ENCODE results near the gene MAP3K14. TPM values are rescaled to one million over a fixed set of nuclear protein-coding genes. Genes with fewer than 3 reads are reported as not detected.
A peak's percentile ranks its signal among the peaks of the same experiment; 100 is the strongest.

Gene MAP3K14
- total and polyA plus RNA-seq, 8 donors = 6.1 to 16.4 (median 8.1) TPM

DNA sequence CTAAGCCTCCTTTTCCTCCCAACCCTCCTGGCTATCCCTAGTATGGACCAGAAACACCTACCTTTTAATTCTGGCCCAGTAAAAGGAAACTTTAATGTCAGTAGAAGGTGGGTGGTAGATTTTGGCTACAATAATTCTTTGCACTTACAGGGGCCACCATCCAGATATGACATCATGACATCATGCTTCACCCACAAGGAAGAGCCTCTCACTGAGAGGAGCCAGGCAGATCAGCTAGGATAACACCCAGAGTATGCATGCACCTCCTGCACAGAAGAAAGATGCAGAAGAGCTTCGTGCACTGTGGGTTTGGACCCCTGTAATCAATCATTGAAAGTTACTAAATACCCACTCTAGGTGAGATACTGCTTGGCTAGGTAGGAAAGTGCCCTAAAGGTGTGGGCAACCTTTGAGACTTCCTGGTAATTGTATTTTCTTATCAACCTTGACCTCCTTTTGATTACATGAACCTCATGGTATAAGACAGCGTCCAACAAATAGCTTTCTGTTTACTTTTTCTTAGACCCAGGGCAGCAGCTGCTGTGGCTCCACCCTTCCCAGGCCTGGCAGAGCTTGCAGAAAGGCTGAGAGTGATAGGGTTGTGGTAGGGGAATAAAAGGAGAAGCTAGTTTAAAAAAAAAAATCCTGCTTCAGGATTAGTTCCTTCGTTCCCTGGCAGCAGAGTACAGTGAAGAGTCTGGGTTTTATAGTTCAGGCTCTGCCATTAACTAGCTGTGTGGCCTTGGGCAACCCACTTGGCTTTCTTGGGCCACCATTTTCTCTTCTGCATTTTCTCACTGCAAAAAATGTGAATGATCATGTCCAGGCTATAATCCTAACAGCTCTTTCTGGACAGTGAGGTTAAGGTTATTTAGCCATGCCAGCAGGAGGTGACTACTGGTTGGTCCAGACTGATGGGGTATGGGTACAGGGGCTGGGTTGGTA is 6.2 kb downstream of the MAP3K14 start:
- intact Hi-C loops (cut with DNase I) = no loop called here
- FAIRE-seq (no peak), DNase-seq (peak in 5 of 6 donors; percentile 80 to 90 (median 86)), ATAC-seq (peak; percentile 77 to 82 (median 78))
- no peaks in the 10 kb centered on the region for H3K9me3 ChIP-seq
- peak overlapping the region in 1 of 4 donors; percentile 32 for H3K4me3 ChIP-seq
- peak overlapping the region; percentile 74 to 95 (median 87) for H3K27ac ChIP-seq
- 1 to 7% methylated on average over 3 of the region's 3 CpGs for WGBS, 2 donors
- H3K36me3 ChIP-seq = no peaks in the 10 kb centered on the region
- peaks cover 80 to 94% (median 84%) of the 10 kb centered on the region in 3 donors for H3K4me1 ChIP-seq
- TF ChIP-seq, protein P1, sequence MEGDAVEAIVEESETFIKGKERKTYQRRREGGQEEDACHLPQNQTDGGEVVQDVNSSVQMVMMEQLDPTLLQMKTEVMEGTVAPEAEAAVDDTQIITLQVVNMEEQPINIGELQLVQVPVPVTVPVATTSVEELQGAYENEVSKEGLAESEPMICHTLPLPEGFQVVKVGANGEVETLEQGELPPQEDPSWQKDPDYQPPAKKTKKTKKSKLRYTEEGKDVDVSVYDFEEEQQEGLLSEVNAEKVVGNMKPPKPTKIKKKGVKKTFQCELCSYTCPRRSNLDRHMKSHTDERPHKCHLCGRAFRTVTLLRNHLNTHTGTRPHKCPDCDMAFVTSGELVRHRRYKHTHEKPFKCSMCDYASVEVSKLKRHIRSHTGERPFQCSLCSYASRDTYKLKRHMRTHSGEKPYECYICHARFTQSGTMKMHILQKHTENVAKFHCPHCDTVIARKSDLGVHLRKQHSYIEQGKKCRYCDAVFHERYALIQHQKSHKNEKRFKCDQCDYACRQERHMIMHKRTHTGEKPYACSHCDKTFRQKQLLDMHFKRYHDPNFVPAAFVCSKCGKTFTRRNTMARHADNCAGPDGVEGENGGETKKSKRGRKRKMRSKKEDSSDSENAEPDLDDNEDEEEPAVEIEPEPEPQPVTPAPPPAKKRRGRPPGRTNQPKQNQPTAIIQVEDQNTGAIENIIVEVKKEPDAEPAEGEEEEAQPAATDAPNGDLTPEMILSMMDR (IDR thresholded peaks at IDR 0.05) = no peak
- no peaks in the 10 kb centered on the region for H3K27me3 ChIP-seq

DNA sequence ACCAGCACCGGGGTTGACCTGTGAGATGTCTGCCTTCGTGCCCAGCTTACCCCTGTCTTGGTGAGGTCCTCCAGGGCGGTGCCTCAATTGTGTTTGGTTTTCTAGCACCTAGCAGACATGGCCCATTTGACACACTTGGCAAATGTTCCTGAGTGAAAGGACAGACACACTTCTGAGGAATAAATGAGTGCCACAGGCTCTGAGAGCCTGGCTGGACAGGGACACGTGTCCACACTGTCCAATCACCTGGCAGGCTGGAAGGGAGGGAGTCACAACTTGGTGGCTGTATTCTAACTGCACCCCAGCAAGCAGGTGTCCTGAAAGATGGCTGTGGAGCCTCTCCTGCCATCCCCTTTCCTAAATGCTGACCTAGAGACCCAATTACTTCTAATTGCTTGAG is 7.4 kb downstream of the MAP3K14 start:
- intact Hi-C loops (cut with DNase I) = no loop called here
- TF ChIP-seq, protein P1 (IDR thresholded peaks at IDR 0.05) = no peak
- FAIRE-seq (no peak), ATAC-seq (no peak), DNase-seq (no peak)
- no peaks in the 10 kb centered on the region for H3K9me3 ChIP-seq
- H3K36me3 ChIP-seq = no peaks in the 10 kb centered on the region
- no peaks in the 10 kb centered on the region for H3K27me3 ChIP-seq
- H3K27ac ChIP-seq = peak overlapping the region in 2 of 4 donors; percentile 95
- 79 to 80% methylated on average over 4 of the region's 4 CpGs for WGBS, 2 donors
- H3K4me3 ChIP-seq = no peak overlapping the region
- H3K4me1 ChIP-seq = peaks cover 79 to 82% (median 79%) of the 10 kb centered on the region in 3 donors

DNA sequence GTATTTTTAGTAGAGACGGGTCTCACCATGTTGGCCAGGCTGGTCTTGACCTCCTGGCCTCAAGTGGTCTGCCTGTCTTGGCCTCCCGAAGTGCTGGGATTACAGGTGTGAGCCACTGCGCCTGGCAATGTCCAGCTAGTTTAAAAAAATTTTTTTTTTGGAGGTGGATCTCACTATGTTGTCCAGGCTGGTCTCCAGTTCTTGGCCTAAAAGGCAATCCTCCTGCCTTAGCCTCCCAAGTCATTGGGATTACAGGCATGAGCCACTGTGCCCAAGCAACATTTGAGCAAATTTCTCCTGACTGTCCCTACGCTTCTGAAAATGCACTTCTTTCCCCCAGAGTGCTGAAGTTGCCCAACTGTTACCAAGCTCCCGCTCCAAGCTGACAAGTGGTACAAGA is 8.0 kb downstream of the MAP3K14 start:
- FAIRE-seq = no peak

DNA sequence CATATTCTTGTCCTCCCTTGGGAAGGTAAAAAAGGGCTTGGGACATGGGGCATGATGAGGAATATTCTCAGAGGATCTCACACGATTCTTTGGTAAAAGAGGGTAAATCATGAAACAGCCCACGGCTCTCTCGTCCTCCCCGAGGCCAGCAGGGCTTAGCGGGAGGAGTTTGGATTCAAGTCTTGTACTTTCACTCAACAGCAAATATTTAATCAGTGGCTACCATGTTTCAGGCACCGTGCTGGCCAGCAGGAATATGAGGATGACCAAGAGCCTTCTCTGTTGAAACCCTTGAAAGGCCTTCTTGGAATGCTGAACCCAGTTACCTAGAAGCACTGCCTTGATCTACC is 8.8 kb downstream of the MAP3K14 start:
- WGBS, 2 donors = 32 to 34% methylated on average over 6 of the region's 6 CpGs
- FAIRE-seq (no peak), DNase-seq (no peak), ATAC-seq (no peak)
- H3K27ac ChIP-seq = peak overlapping the region; percentile 70 to 93 (median 84)
- no peaks in the 10 kb centered on the region for H3K36me3 ChIP-seq
- H3K4me3 ChIP-seq = no peak overlapping the region
- TF ChIP-seq, protein P1 (IDR thresholded peaks at IDR 0.05) = no peak
- intact Hi-C loops (cut with DNase I) = no loop called here
- no peaks in the 10 kb centered on the region for H3K9me3 ChIP-seq
- H3K4me1 ChIP-seq = peaks cover 65 to 69% (median 68%) of the 10 kb centered on the region in 3 donors
- no peaks in the 10 kb centered on the region for H3K27me3 ChIP-seq

More for the DNA sequence above, 8.0 kb downstream of the MAP3K14 start:
- TF ChIP-seq, protein P1 (IDR thresholded peaks at IDR 0.05) = no peak
- no peaks in the 10 kb centered on the region for H3K36me3 ChIP-seq
- no peaks in the 10 kb centered on the region for H3K9me3 ChIP-seq
- H3K27ac ChIP-seq = no peak overlapping the region
- no peaks in the 10 kb centered on the region for H3K27me3 ChIP-seq
- intact Hi-C loops (cut with DNase I) = no loop called here
- ATAC-seq (no peak), DNase-seq (no peak)
- WGBS, 2 donors = 97% methylated on average over 5 of the region's 5 CpGs
- H3K4me1 ChIP-seq = peaks cover 73 to 77% (median 77%) of the 10 kb centered on the region in 3 donors
- H3K4me3 ChIP-seq = no peak overlapping the region
